Loucy (cell line): Measurements from ENCODE around the gene ZNRD2.

Experiments
- H2AFZ ChIP-seq: fragments of 200-600 bp; sonication (generic); 2 replicates; pipeline ENCODE4 v1.6.0; 2016; ENCODE audit warnings: antibody characterized with exemption, mild to moderate bottlenecking, low read length, moderate library complexity
- H3F3A ChIP-seq: fragments of 200-600 bp; 2 replicates; pipeline ENCODE4 v1.6.0; 2016; ENCODE audit warnings: antibody characterized with exemption, low read depth, mild to moderate bottlenecking
- H3K27me3 ChIP-seq: fragments of 200-600 bp; sonication (generic); 2 replicates; pipeline ENCODE4 v1.6.1; 2014; ENCODE audit warnings: low read length, mild to moderate bottlenecking; ENCODE audit not compliant: insufficient read depth, poor library complexity, severe bottlenecking
- H3K36me3 ChIP-seq: fragments of 200-600 bp; sonication (generic); 2 replicates; pipeline ENCODE4 v1.6.1; 2016; ENCODE audit warnings: low read length; ENCODE audit not compliant: insufficient read depth
- H3K4me1 ChIP-seq: fragments of 200-600 bp; sonication (generic); 2 replicates; pipeline ENCODE4 v1.5.1; 2014; ENCODE audit warnings: low read length, mild to moderate bottlenecking; ENCODE audit not compliant: insufficient read depth, poor library complexity, severe bottlenecking
- H3K4me2 ChIP-seq: fragments of 200-600 bp; sonication (generic); 2 replicates; pipeline ENCODE4 v1.6.0; 2014; ENCODE audit warnings: antibody characterized with exemption, low read length, low read depth, mild to moderate bottlenecking; ENCODE audit not compliant: poor library complexity, severe bottlenecking
- H3K4me3 ChIP-seq: fragments of 200-600 bp; sonication (generic); 2 replicates; pipeline ENCODE4 v1.5.1; 2014; ENCODE audit warnings: low read length, mild to moderate bottlenecking, mixed read lengths; ENCODE audit not compliant: poor library complexity, severe bottlenecking
- H3K79me2 ChIP-seq: fragments of 200-600 bp; sonication (generic); 2 replicates; pipeline ENCODE4 v1.6.1; 2014; ENCODE audit warnings: low read length; ENCODE audit not compliant: insufficient read depth
- H3K9ac ChIP-seq: fragments of 200-600 bp; sonication (generic); 2 replicates; pipeline ENCODE4 v1.6.0; 2014; ENCODE audit warnings: mild to moderate bottlenecking, low read depth, low read length, moderate library complexity; ENCODE audit not compliant: poor library complexity, severe bottlenecking
- H3K9me2 ChIP-seq: fragments of 200-600 bp; sonication (generic); replicated peaks from 2 replicates; pipeline ENCODE4 v1.6.1; 2016; ENCODE audit warnings: low read depth, low read length, mixed read lengths
- H3K9me3 ChIP-seq: fragments of 200-600 bp; sonication (generic); 2 replicates; pipeline ENCODE4 v1.6.1; 2014; ENCODE audit warnings: mild to moderate bottlenecking, antibody characterized with exemption, low read length, low read depth; ENCODE audit not compliant: insufficient read depth
- H4K20me1 ChIP-seq: fragments of 200-600 bp; sonication (generic); 2 replicates; pipeline ENCODE4 v1.6.0; 2014; ENCODE audit warnings: antibody characterized with exemption, low read length, mild to moderate bottlenecking; ENCODE audit not compliant: insufficient read depth, poor library complexity, severe bottlenecking
- EZH2phosphoT487 ChIP-seq: fragments of 200-600 bp; IDR thresholded peaks from 2 replicates; pipeline ENCODE4 v1.6.1; 2018; ENCODE audit warnings: antibody characterized with exemption, mild to moderate bottlenecking, moderate library complexity, borderline replicate concordance
- TF ChIP-seq, protein P1 (sequence below): fragments of 200-600 bp; sonication (generic); conservative IDR thresholded peaks from 2 replicates; pipeline ENCODE4 v1.5.1; 2014; ENCODE audit warnings: mild to moderate bottlenecking, antibody characterized with exemption, low read length

The ZNRD2 gene

GRCh38 chr11:65609665-65610064 is 39.4 kb downstream of the ZNRD2 start:
- H3K9me3 ChIP-seq: no peaks in the 10 kb centered on the region
- no peak overlapping the region for H2AFZ ChIP-seq
- H3K79me2 ChIP-seq: peaks cover 68% of the 10 kb centered on the region
- peaks cover 40% of the 10 kb centered on the region for H3K4me1 ChIP-seq
- H3K9ac ChIP-seq: peak overlapping the region; percentile 99
- peaks cover 41% of the 10 kb centered on the region for H4K20me1 ChIP-seq
- H3K9me2 ChIP-seq: no peaks in the 10 kb centered on the region
- H3K4me3 ChIP-seq: peak overlapping the region; percentile 77
- TF ChIP-seq, protein P1, sequence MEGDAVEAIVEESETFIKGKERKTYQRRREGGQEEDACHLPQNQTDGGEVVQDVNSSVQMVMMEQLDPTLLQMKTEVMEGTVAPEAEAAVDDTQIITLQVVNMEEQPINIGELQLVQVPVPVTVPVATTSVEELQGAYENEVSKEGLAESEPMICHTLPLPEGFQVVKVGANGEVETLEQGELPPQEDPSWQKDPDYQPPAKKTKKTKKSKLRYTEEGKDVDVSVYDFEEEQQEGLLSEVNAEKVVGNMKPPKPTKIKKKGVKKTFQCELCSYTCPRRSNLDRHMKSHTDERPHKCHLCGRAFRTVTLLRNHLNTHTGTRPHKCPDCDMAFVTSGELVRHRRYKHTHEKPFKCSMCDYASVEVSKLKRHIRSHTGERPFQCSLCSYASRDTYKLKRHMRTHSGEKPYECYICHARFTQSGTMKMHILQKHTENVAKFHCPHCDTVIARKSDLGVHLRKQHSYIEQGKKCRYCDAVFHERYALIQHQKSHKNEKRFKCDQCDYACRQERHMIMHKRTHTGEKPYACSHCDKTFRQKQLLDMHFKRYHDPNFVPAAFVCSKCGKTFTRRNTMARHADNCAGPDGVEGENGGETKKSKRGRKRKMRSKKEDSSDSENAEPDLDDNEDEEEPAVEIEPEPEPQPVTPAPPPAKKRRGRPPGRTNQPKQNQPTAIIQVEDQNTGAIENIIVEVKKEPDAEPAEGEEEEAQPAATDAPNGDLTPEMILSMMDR: no peak
- TF ChIP-seq EZH2phosphoT487: no peak
- peak overlapping the region; percentile 94 for H3K4me2 ChIP-seq
- H3F3A ChIP-seq: no peaks in the 10 kb centered on the region
- H3K27me3 ChIP-seq: no peaks in the 10 kb centered on the region
- H3K36me3 ChIP-seq: peaks cover 25% of the 10 kb centered on the region; the same call in 1 of the 2 replicates

DNA sequence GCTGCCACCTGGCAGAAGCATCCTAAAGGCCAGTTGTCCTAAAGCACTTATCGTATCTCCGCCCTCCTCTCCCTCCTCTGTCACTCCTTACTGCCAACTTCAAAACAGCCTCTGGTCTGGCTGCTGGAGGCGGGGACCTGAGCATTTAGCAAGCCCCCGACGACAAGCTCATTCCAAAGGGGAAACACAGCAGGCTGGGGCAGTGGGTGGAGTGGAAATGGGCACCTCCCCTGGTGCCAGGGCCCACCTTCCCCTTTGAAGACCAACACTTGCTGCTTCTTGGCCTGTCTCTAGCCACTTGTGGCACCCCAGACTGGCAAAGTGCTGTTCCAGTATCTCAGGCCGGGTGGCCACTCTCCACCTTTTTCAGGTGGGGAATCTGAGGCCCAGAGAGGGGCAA is 40.1 kb downstream of the ZNRD2 start:
- Histone ChIP-seq H4K20me1 (peaks cover 41% of the 10 kb centered on the region), H3K9ac (peak overlapping the region; percentile 99)

GRCh38 chr11:65611028-65611757 is 40.9 kb downstream of the ZNRD2 start:
- Histone ChIP-seq H3K4me1 (peaks cover 40% of the 10 kb centered on the region), H3K9me2 (no peaks in the 10 kb centered on the region), H3K79me2 (peaks cover 76% of the 10 kb centered on the region), H3K9me3 (no peaks in the 10 kb centered on the region), H3F3A (no peaks in the 10 kb centered on the region), H3K4me3 (peak overlapping the region; percentile 77), H3K9ac (peak overlapping the region; percentile 99), H2AFZ (no peak overlapping the region), H3K27me3 (no peaks in the 10 kb centered on the region), H4K20me1 (peaks cover 46% of the 10 kb centered on the region), H3K4me2 (peak overlapping the region; percentile 94), H3K36me3 (peaks cover 10% of the 10 kb centered on the region; the same call in 1 of the 2 replicates)
- TF ChIP-seq, protein P1: no peak
- no peak for TF ChIP-seq EZH2phosphoT487

More for the DNA sequence above, 40.1 kb downstream of the ZNRD2 start:
- peak overlapping the region; percentile 94 for H3K4me2 ChIP-seq
- H3K4me3 ChIP-seq: peak overlapping the region; percentile 77
- TF ChIP-seq, protein P1: no peak
- no peak for TF ChIP-seq EZH2phosphoT487
- no peaks in the 10 kb centered on the region for H3K27me3 ChIP-seq
- peaks cover 18% of the 10 kb centered on the region; the same call in 1 of the 2 replicates for H3K36me3 ChIP-seq
- H3K79me2 ChIP-seq: peaks cover 71% of the 10 kb centered on the region
- no peaks in the 10 kb centered on the region for H3K9me2 ChIP-seq
- H3K4me1 ChIP-seq: peaks cover 40% of the 10 kb centered on the region
- no peaks in the 10 kb centered on the region for H3F3A ChIP-seq
- H2AFZ ChIP-seq: no peak overlapping the region
- no peaks in the 10 kb centered on the region for H3K9me3 ChIP-seq
